Measurements from ENCODE around the gene UBXN7. TPM values are rescaled to one million over a fixed set of nuclear protein-coding genes. Genes with fewer than 3 reads are reported as not detected.
"Not testable (repeated sequence)": the region's sequence is repeated elsewhere in the genome, so short reads cannot be mapped to it uniquely, and the experiment has no call there.

UBXN7 gene
- total and polyA plus RNA-seq, 2 experiments from 2014 or later: 13.9 to 40.2 TPM

DNA sequence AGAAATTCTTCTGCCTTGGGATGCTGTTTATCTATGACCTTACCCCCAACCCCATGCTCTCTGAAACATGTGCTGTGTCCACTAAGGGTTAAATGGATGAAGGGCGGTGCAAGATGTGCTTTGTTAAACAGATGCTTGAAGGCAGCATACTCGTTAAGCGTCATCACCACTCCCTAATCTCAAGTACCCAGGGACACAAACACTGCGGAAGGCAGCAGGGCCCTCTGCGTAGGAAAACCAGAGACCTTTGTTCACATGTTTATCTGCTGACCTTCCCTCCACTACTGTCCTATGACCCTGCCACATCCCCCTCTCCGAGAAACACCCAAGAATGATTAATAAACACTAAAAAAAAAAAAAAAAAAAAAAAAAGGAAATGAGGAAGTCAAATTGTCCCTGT lies 46.2 kb downstream of the UBXN7 start:
- H2AFZ ChIP-seq; H3K27ac ChIP-seq; H3F3A ChIP-seq (ENCODE audit: insufficient read depth); H3K9me2 ChIP-seq (ENCODE audit: insufficient read depth); H3K27me3 ChIP-seq (replicated peaks; ENCODE audit: insufficient read depth); in situ Hi-C loops (cut with MboI); H3K9ac ChIP-seq; H3K9me3 ChIP-seq (ENCODE audit: low read depth); H3K4me3 ChIP-seq; H3K4me1 ChIP-seq (ENCODE audit: insufficient read depth); H3K4me2 ChIP-seq (ENCODE audit: unreplicated experiment); H4K20me1 ChIP-seq (ENCODE audit: insufficient read depth); DNase-seq: not testable (repeated sequence)
- 95 to 97% methylated on average over 6 of the region's 6 CpGs for WGBS, 2 experiments (ENCODE audit: low coverage in 1 of 2, low lambda C conversion rate in 2 of 2, missing lambda C conversion rate in 2 of 2)
- peaks cover 66% of the 10 kb centered on the region for H3K79me2 ChIP-seq (ENCODE audit: insufficient read depth)
- H3K36me3 ChIP-seq (ENCODE audit: low read depth): peaks cover 19% of the 10 kb centered on the region

DNA sequence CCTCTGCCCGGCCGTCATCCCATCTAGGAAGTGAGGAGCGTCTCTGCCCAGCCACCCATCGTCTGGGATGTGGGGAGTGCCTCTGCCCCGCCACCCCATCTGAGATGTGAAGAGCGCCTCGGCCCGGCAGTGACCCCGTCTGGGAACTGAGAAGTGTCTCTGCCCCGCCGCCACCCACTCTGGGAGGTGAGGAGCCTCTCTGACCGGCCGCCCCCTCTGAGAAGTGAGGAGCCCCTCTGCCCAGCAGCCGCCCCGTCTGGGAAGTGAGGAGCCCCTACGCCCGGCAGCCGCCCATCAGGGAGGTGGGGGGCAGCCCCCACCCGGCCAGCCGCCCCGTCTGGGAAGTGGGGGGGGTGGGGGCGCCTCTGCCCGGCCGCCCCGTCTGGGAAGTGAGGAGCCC lies 46.8 kb downstream of the UBXN7 start:
- H3K9ac ChIP-seq; H3K27me3 ChIP-seq (replicated peaks; ENCODE audit: insufficient read depth); H3K4me2 ChIP-seq (ENCODE audit: unreplicated experiment); H3K9me2 ChIP-seq (ENCODE audit: insufficient read depth); H4K20me1 ChIP-seq (ENCODE audit: insufficient read depth); DNase-seq; H3K9me3 ChIP-seq (ENCODE audit: low read depth); H2AFZ ChIP-seq; H3K27ac ChIP-seq; H3K4me1 ChIP-seq (ENCODE audit: insufficient read depth); in situ Hi-C loops (cut with MboI); H3K4me3 ChIP-seq; H3F3A ChIP-seq (ENCODE audit: insufficient read depth): not testable (repeated sequence)
- peaks cover 67% of the 10 kb centered on the region for H3K79me2 ChIP-seq (ENCODE audit: insufficient read depth)
- peaks cover 15% of the 10 kb centered on the region; the same call in 1 of the 2 replicates for H3K36me3 ChIP-seq (ENCODE audit: low read depth)
- 99 to 100% methylated on average over 4 to 22 of the region's 25 CpGs for WGBS, 2 experiments (ENCODE audit: low coverage in 1 of 2, low lambda C conversion rate in 2 of 2, missing lambda C conversion rate in 2 of 2)

DNA sequence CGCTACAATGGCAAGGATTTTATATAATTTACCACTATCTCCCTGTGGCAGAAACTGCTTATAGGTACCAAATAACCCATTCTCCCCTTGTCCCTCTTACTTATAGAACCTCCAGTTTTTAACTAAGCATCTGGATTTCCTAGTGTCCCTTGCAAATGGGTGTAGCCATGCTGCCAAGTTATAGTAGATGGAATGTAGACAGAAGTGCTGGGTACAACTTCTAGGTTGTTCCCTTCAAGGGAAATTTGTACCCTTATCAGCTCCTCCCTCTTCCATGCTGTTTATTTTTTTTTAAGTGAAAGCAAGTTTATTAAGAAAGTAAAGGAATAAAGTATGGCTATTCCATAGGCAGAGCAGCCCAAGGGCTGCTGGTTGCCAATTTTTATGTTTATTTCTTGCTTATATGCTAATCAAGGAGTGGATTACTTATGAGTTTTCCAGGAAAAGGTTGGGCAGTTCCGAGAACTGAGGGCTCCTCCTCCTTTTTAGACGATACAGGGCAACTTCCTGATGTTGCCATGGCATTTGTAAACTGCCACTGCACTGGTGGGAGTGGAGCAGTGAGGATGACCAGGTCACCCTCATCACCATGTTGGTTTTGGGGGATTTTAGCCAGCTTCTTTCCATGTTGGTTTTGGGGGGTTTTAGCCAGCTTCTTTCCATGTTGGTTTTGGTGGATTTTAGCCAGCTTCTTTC lies 53.9 kb downstream of the UBXN7 start:
- Histone ChIP-seq H3K36me3 (ENCODE audit: low read depth) (no peaks in the 10 kb centered on the region), H3K4me2 (ENCODE audit: unreplicated experiment) (no peak overlapping the region), H3K27me3 (replicated peaks; ENCODE audit: insufficient read depth) (no peaks in the 10 kb centered on the region), H4K20me1 (ENCODE audit: insufficient read depth) (no peaks in the 10 kb centered on the region), H3K4me1 (ENCODE audit: insufficient read depth) (no peaks in the 10 kb centered on the region), H3K9me2 (ENCODE audit: insufficient read depth) (no peaks in the 10 kb centered on the region), H2AFZ (no peak overlapping the region), H3K27ac (no peak overlapping the region), H3F3A (ENCODE audit: insufficient read depth) (no peaks in the 10 kb centered on the region), H3K4me3 (no peak overlapping the region), H3K9ac (no peak overlapping the region), H3K9me3 (ENCODE audit: low read depth) (no peaks in the 10 kb centered on the region), H3K79me2 (ENCODE audit: insufficient read depth) (peaks cover 66% of the 10 kb centered on the region)
- DNase-seq: no peak
- TF ChIP-seq EZH2phosphoT487 (IDR thresholded peaks at IDR 0.05; ENCODE audit: insufficient read depth, low read depth) (no peak), EZH2 (IDR thresholded peaks at IDR 0.05; ENCODE audit: insufficient read depth, poor library complexity, severe bottlenecking) (no peak)
- in situ Hi-C loops (cut with MboI): no loop called here
- WGBS, 2 experiments (ENCODE audit: low coverage in 1 of 2, low lambda C conversion rate in 2 of 2, missing lambda C conversion rate in 2 of 2): 76 to 82% methylated on average over 3 of the region's 3 CpGs

DNA sequence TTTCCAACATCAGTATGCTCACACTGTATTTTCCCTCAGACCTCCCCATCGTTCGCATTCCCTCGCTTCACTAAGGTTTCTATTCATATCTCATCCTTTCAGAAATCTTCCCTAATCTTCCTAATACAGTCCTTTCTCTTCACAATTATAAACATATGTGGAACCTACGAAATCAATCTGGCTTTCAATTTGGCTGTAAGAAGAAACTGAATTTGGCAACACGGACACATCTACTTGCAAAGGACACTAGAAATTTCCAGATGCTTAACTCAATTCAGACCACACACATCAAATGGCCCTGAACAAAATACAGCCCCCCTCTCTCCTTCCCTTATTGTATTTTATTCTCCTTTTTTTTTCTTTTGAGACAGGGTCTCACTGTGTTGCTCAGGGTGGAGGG lies 54.9 kb downstream of the UBXN7 start:
- no peaks in the 10 kb centered on the region for H3K4me1 ChIP-seq (ENCODE audit: insufficient read depth)
- H3K79me2 ChIP-seq (ENCODE audit: insufficient read depth): peaks cover 62% of the 10 kb centered on the region
- 51 to 63% methylated on average over 5 of the region's 5 CpGs for WGBS, 2 experiments (ENCODE audit: low coverage in 1 of 2, low lambda C conversion rate in 2 of 2, missing lambda C conversion rate in 2 of 2)
- no peak overlapping the region for H2AFZ ChIP-seq
- no peaks in the 10 kb centered on the region for H3F3A ChIP-seq (ENCODE audit: insufficient read depth)
- no peak for DNase-seq
- no peaks in the 10 kb centered on the region for H3K27me3 ChIP-seq (replicated peaks; ENCODE audit: insufficient read depth)
- no peaks in the 10 kb centered on the region for H4K20me1 ChIP-seq (ENCODE audit: insufficient read depth)
- in situ Hi-C loops (cut with MboI): no loop called here
- TF ChIP-seq EZH2 (IDR thresholded peaks at IDR 0.05; ENCODE audit: insufficient read depth, poor library complexity, severe bottlenecking) (no peak), EZH2phosphoT487 (IDR thresholded peaks at IDR 0.05; ENCODE audit: insufficient read depth, low read depth) (no peak)
- H3K9me3 ChIP-seq (ENCODE audit: low read depth): no peaks in the 10 kb centered on the region
- no peak overlapping the region for H3K4me2 ChIP-seq (ENCODE audit: unreplicated experiment)
- H3K4me3 ChIP-seq: no peak overlapping the region
- no peaks in the 10 kb centered on the region for H3K9me2 ChIP-seq (ENCODE audit: insufficient read depth)
- H3K27ac ChIP-seq: no peak overlapping the region
- no peaks in the 10 kb centered on the region for H3K36me3 ChIP-seq (ENCODE audit: low read depth)
- no peak overlapping the region for H3K9ac ChIP-seq

DNA sequence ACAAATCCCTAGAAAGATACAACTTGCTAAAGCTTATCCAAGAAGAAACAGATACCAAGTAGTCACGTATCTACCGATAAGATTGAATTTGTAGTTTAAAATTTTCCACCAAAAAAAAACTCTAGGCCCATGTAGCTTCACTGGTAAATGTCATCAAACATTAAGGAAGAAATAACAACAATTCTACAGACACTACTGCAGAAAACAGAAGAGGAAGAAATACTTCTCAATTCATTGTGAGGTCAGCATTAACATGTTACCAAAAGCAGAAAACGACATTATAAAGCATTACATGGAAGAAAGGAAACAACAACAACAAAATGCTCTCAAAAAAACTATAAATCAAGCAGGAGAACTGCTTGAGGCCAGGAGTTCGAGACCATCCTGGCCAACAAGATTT lies 66.5 kb downstream of the UBXN7 start:
- no peaks in the 10 kb centered on the region for H3K9me3 ChIP-seq (ENCODE audit: low read depth)
- TF ChIP-seq EZH2 (IDR thresholded peaks at IDR 0.05; ENCODE audit: insufficient read depth, poor library complexity, severe bottlenecking): no peak
- no peak for TF ChIP-seq EZH2phosphoT487 (IDR thresholded peaks at IDR 0.05; ENCODE audit: insufficient read depth, low read depth)
- H3K36me3 ChIP-seq (ENCODE audit: low read depth): peaks cover 37% of the 10 kb centered on the region
- no peaks in the 10 kb centered on the region for H4K20me1 ChIP-seq (ENCODE audit: insufficient read depth)
- peaks cover 8% of the 10 kb centered on the region for H3F3A ChIP-seq (ENCODE audit: insufficient read depth)
- no peak for DNase-seq
- peaks cover 18% of the 10 kb centered on the region for H3K79me2 ChIP-seq (ENCODE audit: insufficient read depth)
- no peak overlapping the region for H2AFZ ChIP-seq
- no peak overlapping the region for H3K9ac ChIP-seq
- no peaks in the 10 kb centered on the region for H3K9me2 ChIP-seq (ENCODE audit: insufficient read depth)
- in situ Hi-C loops (cut with MboI): no loop called here
- H3K4me3 ChIP-seq: no peak overlapping the region
- H3K27me3 ChIP-seq (replicated peaks; ENCODE audit: insufficient read depth): no peaks in the 10 kb centered on the region
- 91 to 92% methylated on average over 4 of the region's 4 CpGs for WGBS, 2 experiments (ENCODE audit: low coverage in 1 of 2, low lambda C conversion rate in 2 of 2, missing lambda C conversion rate in 2 of 2)
- H3K4me2 ChIP-seq (ENCODE audit: unreplicated experiment): no peak overlapping the region
- H3K4me1 ChIP-seq (ENCODE audit: insufficient read depth): peaks cover 2% of the 10 kb centered on the region; the same call in 1 of the 2 replicates
- no peak overlapping the region for H3K27ac ChIP-seq

Measured in GM23248 (cell line).